Spleen (tissue), 11 donors: ENCODE measurements around the gene CACNB2. TPM values are rescaled to one million over a fixed set of nuclear protein-coding genes. Genes with fewer than 3 reads are reported as not detected.

ENCODE experiments used
- DNase-seq: peaks from one replicate; pipeline ENCODE4 v3.0.0-alpha.2; 2020
- H3K27ac ChIP-seq, 8 donors: fragments of 200-600 bp; sonication (generic) in 7 of 8; 1 replicate in 4 of 8; 2 replicates in 4 of 8; pipeline versions ENCODE4 v1.5.0 to v1.8.0; 2016 to 2021; ENCODE audit warnings: inconsistent platforms in 4 of 8, mild to moderate bottlenecking in 4 of 8, moderate library complexity in 1 of 8
- H3K27me3 ChIP-seq, 7 donors: fragments of 200-600 bp; sonication (generic) in 6 of 7; replicated peaks in 1 of 7; 1 replicate in 4 of 7; 2 replicates in 3 of 7; pipeline versions ENCODE4 v1.5.0 to v1.8.0; 2016 to 2021; ENCODE audit warnings: inconsistent platforms in 3 of 7, mild to moderate bottlenecking in 1 of 7
- H3K36me3 ChIP-seq, 6 donors: fragments of 200-600 bp; sonication (generic) in 5 of 6; 1 replicate in 4 of 6; 2 replicates in 2 of 6; pipeline versions ENCODE4 v1.5.0 to v1.8.0; 2016 to 2021; ENCODE audit warnings: inconsistent platforms in 2 of 6
- H3K4me1 ChIP-seq, 6 donors: fragments of 200-600 bp; sonication (generic) in 5 of 6; 1 replicate in 3 of 6; 2 replicates in 3 of 6; pipeline versions ENCODE4 v1.5.0 to v1.8.0; 2016 to 2021; ENCODE audit warnings: inconsistent platforms in 3 of 6
- H3K4me3 ChIP-seq, 8 donors: fragments of 200-600 bp; sonication (generic) in 7 of 8; 1 replicate in 4 of 8; 2 replicates in 4 of 8; pipeline versions ENCODE4 v1.5.0 to v1.8.0; 2016 to 2021; ENCODE audit warnings: inconsistent platforms in 4 of 8, mild to moderate bottlenecking in 4 of 8, moderate library complexity in 2 of 8
- H3K9me3 ChIP-seq, 8 donors: fragments of 200-600 bp; sonication (generic) in 7 of 8; 1 replicate in 4 of 8; 2 replicates in 4 of 8; pipeline versions ENCODE4 v1.5.0 to v1.8.0; 2016 to 2021; ENCODE audit warnings: inconsistent platforms in 4 of 8
- CTCF ChIP-seq, 11 experiments: fragments of 200-600 bp in 7 of 11; fragments of 450-650 bp in 4 of 11; sonication (generic) in 4 of 11; IDR thresholded peaks in 8 of 11; conservative IDR thresholded peaks in 3 of 11; 1 replicate in 7 of 11; 2 replicates in 4 of 11; pipeline versions ENCODE4 v1.4.0 to v1.8.0; 2016 to 2021; ENCODE audit warnings: antibody characterized with exemption in 11 of 11, inconsistent platforms in 4 of 11, mild to moderate bottlenecking in 1 of 11
- POLR2A ChIP-seq, 3 donors: fragments of 450-650 bp; IDR thresholded peaks; one replicate each; pipeline ENCODE4 v1.5.1; 2017; ENCODE audit warnings: antibody characterized with exemption in 3 of 3, mild to moderate bottlenecking in 1 of 3
- POLR2AphosphoS5 ChIP-seq, 3 donors: sonication (generic); formaldehyde crosslinking; IDR thresholded peaks; one replicate each; pipeline ENCODE4 v1.5.1; 2017; ENCODE audit warnings: antibody characterized with exemption in 3 of 3
- WGBS, 5 donors: extraction: QIAGEN DNeasy Blood & Tissue Kit in 3 of 5; methylation state at CpG; one replicate each; pipeline versions ENCODE4 v1.1.5 to v1.1.7; 2013 to 2018; 5-methylcytosine and 5-hydroxymethylcytosine counted together
- intact Hi-C: fragments of 100-400 bp; cut with DNase I; formaldehyde crosslinking; loops from one replicate; pipeline ENCODE4 v1.15.0; 2023; ENCODE audit warnings: low total_unique reads
- polyA plus RNA-seq, 3 donors: library from polyadenylated mRNA; stranded (reverse); fragments of 200-250 nt; gene quantifications; one replicate each; pipeline ENCODE4 v1.2.1, GENCODE V29; 2013
- total RNA-seq, 7 donors: library from RNA; depleted of rRNA in 3 of 7; stranded (reverse); fragments of >200 nt in 3 of 7; fragmentation: NEBNext Ultra II Directional in 4 of 7; extraction: Animal tissue kit (Norgen Biotek cat#: 25700) in 4 of 7; gene quantifications; one replicate each; pipeline versions ENCODE4 v1.1.0 to v1.2.1, GENCODE V29; 2016 to 2021
- donor health status: healthy with polysubstance abuse.
- donor health status: DM: no; HTN: no; CAD: no; lungs with moderate emphysema.
- donor health status: DM: no; HTN: no; CAD: no.
- donor health status: Bipolar disorder and iron deficiency.
- donor health status: healthy.
- donor health status: DM: no; HTN: no; CAD: no.
- donor health status: DM: yes; HTN: yes; CAD: no.

Gene CACNB2
- total and polyA plus RNA-seq, 10 donors = 0.17 to 0.79 (median 0.44) TPM; not detected in 1

GRCh38 chr10:18542832-18543231 is 402.6 kb downstream of the CACNB2 start:
- H3K36me3 ChIP-seq = peaks cover 0 to 91% (median 37%) of the 10 kb centered on the region in 6 donors
- intact Hi-C loops = no loop called here

GRCh38 chr10:18545621-18546305 is 405.5 kb downstream of the CACNB2 start:
- 92 to 94% (median 94%) methylated on average over 7 of the region's 7 CpGs for WGBS, 5 donors
- intact Hi-C loops = no loop called here
- Histone ChIP-seq H3K4me3 (no peak overlapping the region), H3K27me3 (no peaks in the 10 kb centered on the region), H3K4me1 (no peaks in the 10 kb centered on the region), H3K27ac (no peak overlapping the region), H3K9me3 (no peaks in the 10 kb centered on the region), H3K36me3 (peaks cover 0 to 91% (median 27%) of the 10 kb centered on the region in 6 donors)
- no peak for DNase-seq
- TF ChIP-seq CTCF (IDR thresholded peaks at IDR 0.05 in 8 of 11, conservative IDR thresholded peaks at IDR 0.05 in 3 of 11) = no peak
- no peak for TF ChIP-seq POLR2A (IDR thresholded peaks at IDR 0.05)
- no peak for TF ChIP-seq POLR2AphosphoS5 (IDR thresholded peaks at IDR 0.05)

More at GRCh38 chr10:18542832-18543231, 402.6 kb downstream of the CACNB2 start:
- TF ChIP-seq CTCF (IDR thresholded peaks at IDR 0.05 in 8 of 11, conservative IDR thresholded peaks at IDR 0.05 in 3 of 11) = no peak
- no peak for TF ChIP-seq POLR2A (IDR thresholded peaks at IDR 0.05)
- no peak for TF ChIP-seq POLR2AphosphoS5 (IDR thresholded peaks at IDR 0.05)
- no peak overlapping the region for H3K27ac ChIP-seq
- DNase-seq = no peak
- H3K27me3 ChIP-seq = no peaks in the 10 kb centered on the region
- H3K4me1 ChIP-seq = no peaks in the 10 kb centered on the region
- H3K9me3 ChIP-seq = no peaks in the 10 kb centered on the region
- no peak overlapping the region for H3K4me3 ChIP-seq

GRCh38 chr10:18549105-18549504 is 408.9 kb downstream of the CACNB2 start:
- Histone ChIP-seq H3K27ac (no peak overlapping the region), H3K27me3 (no peaks in the 10 kb centered on the region), H3K9me3 (peaks cover 0 to 4% (median 0%) of the 10 kb centered on the region in 8 donors), H3K4me1 (no peaks in the 10 kb centered on the region), H3K36me3 (peaks cover 0 to 100% (median 24%) of the 10 kb centered on the region in 6 donors), H3K4me3 (no peak overlapping the region)
- DNase-seq = no peak
- TF ChIP-seq POLR2AphosphoS5 (IDR thresholded peaks at IDR 0.05) = no peak
- WGBS, 5 donors = 94 to 100% (median 99%) methylated on average over 2 of the region's 2 CpGs
- intact Hi-C loops = no loop called here

GRCh38 chr10:18551473-18551872 is 411.2 kb downstream of the CACNB2 start:
- intact Hi-C loops = no loop called here
- Histone ChIP-seq H3K36me3 (peaks cover 0 to 100% (median 21%) of the 10 kb centered on the region in 6 donors), H3K4me3 (no peak overlapping the region), H3K4me1 (no peaks in the 10 kb centered on the region), H3K27ac (no peak overlapping the region), H3K27me3 (no peaks in the 10 kb centered on the region), H3K9me3 (peaks cover 0 to 21% (median 7%) of the 10 kb centered on the region in 8 donors)
- WGBS, 5 donors = 95 to 100% (median 97%) methylated on average over 2 of the region's 2 CpGs
- no peak for TF ChIP-seq POLR2A (IDR thresholded peaks at IDR 0.05)
- no peak for DNase-seq

- Histone ChIP-seq H3K4me1 (no peaks in the 10 kb centered on the region), H3K27me3 (no peaks in the 10 kb centered on the region), H3K4me3 (no peak overlapping the region), H3K27ac (no peak overlapping the region), H3K9me3 (peaks cover 0 to 51% (median 35%) of the 10 kb centered on the region in 8 donors), H3K36me3 (peaks cover 0 to 100% (median 31%) of the 10 kb centered on the region in 6 donors)
- no peak for DNase-seq
- 94 to 99% (median 96%) methylated on average over 3 of the region's 3 CpGs for WGBS, 5 donors
- intact Hi-C loops = no loop called here
- TF ChIP-seq CTCF (IDR thresholded peaks at IDR 0.05 in 8 of 11, conservative IDR thresholded peaks at IDR 0.05 in 3 of 11) (no peak), POLR2A (IDR thresholded peaks at IDR 0.05) (no peak), POLR2AphosphoS5 (IDR thresholded peaks at IDR 0.05) (no peak)
Measured at GRCh38 chr10:18554479-18554878, 414.3 kb downstream of the CACNB2 start.
